SK-N-SH treated with all-trans-retinoic acid at 6 μM for 48 hours (cell line): Measurements from ENCODE around the gene TEX29.

ENCODE experiments used
- ATAC-seq: fragments of 200-7000 bp; cut with Tn5 transposase; 3 replicates; pipeline ENCODE4 v1.9.1; 2020; ENCODE audit warnings: mild to moderate bottlenecking, moderate library complexity
- ARNTL ChIP-seq: fragments of 450-650 bp; formaldehyde crosslinking; IDR thresholded peaks from 2 replicates; pipeline ENCODE4 v1.5.0; 2020; ENCODE audit warnings: low read depth, mild to moderate bottlenecking, moderate library complexity, borderline replicate concordance
- BACH2 ChIP-seq: fragments of 250-450 bp; sonication (Bioruptor Pico); IDR thresholded peaks from 2 replicates; pipeline ENCODE4 v1.9.0; 2021; ENCODE audit warnings: mild to moderate bottlenecking, borderline replicate concordance
- CSDC2 ChIP-seq: fragments of 250-450 bp; sonication (Bioruptor Pico); IDR thresholded peaks from 2 replicates; pipeline ENCODE4 v1.5.0; 2020; ENCODE audit warnings: mild to moderate bottlenecking, moderate library complexity
- ESRRG ChIP-seq: fragments of 250-450 bp; sonication (Bioruptor Pico); IDR thresholded peaks from 2 replicates; pipeline ENCODE4 v1.6.1; 2021; ENCODE audit warnings: mild to moderate bottlenecking
- ISL1 ChIP-seq: fragments of 250-450 bp; sonication (Bioruptor Pico); IDR thresholded peaks from 2 replicates; pipeline ENCODE4 v2.1.2; 2022; ENCODE audit warnings: mild to moderate bottlenecking, moderate library complexity
- OSR1 ChIP-seq: fragments of 250-450 bp; sonication (Bioruptor Pico); IDR thresholded peaks from 2 replicates; pipeline ENCODE4 v1.8.0; 2022; ENCODE audit warnings: moderate library complexity, mild to moderate bottlenecking, inconsistent platforms
- PPARA ChIP-seq: fragments of 250-450 bp; sonication (Bioruptor Pico); IDR thresholded peaks from 2 replicates; pipeline ENCODE4 v1.5.0; 2020; ENCODE audit warnings: mild to moderate bottlenecking, borderline replicate concordance
- RARB ChIP-seq: fragments of 250-450 bp; sonication (Bioruptor Pico); IDR thresholded peaks from 2 replicates; pipeline ENCODE4 v1.8.0; 2021; ENCODE audit warnings: mild to moderate bottlenecking, moderate library complexity
- SNAI2 ChIP-seq: fragments of 250-450 bp; sonication (Bioruptor Pico); IDR thresholded peaks from 2 replicates; pipeline ENCODE4 v1.5.0; 2020; ENCODE audit warnings: mild to moderate bottlenecking, moderate library complexity
- TOX ChIP-seq: fragments of 250-450 bp; sonication (Bioruptor Pico); IDR thresholded peaks from 2 replicates; pipeline ENCODE4 v1.8.0; 2021; ENCODE audit warnings: mild to moderate bottlenecking, moderate library complexity, borderline replicate concordance
- ZC3H10 ChIP-seq: fragments of 250-450 bp; sonication (Bioruptor Pico); IDR thresholded peaks from 2 replicates; pipeline ENCODE4 v1.5.1; 2021; ENCODE audit warnings: mild to moderate bottlenecking, moderate library complexity
- ZFP3 ChIP-seq: fragments of 250-450 bp; sonication (Bioruptor Pico); IDR thresholded peaks from 2 replicates; pipeline ENCODE4 v1.5.0; 2020; ENCODE audit warnings: mild to moderate bottlenecking, moderate library complexity
- ZFP30 ChIP-seq: fragments of 450-650 bp; formaldehyde crosslinking; IDR thresholded peaks from 2 replicates; pipeline ENCODE4 v1.5.0; 2022; ENCODE audit warnings: mild to moderate bottlenecking, moderate library complexity
- ZNF70 ChIP-seq: fragments of 450-650 bp; formaldehyde crosslinking; IDR thresholded peaks from 2 replicates; pipeline ENCODE4 v1.5.0; 2020; ENCODE audit warnings: mild to moderate bottlenecking, moderate library complexity
- ZNF8 ChIP-seq: fragments of 450-650 bp; formaldehyde crosslinking; IDR thresholded peaks from 2 replicates; pipeline ENCODE4 v1.5.0; 2020; ENCODE audit warnings: mild to moderate bottlenecking, moderate library complexity
- TF ChIP-seq, protein P1 (sequence below): fragments of 250-450 bp; sonication (Bioruptor Pico); IDR thresholded peaks from 2 replicates; pipeline ENCODE4 v1.5.1; 2020; ENCODE audit warnings: low read depth, mild to moderate bottlenecking, moderate library complexity
- TF ChIP-seq, protein P2 (sequence below): fragments of 250-450 bp; sonication (Bioruptor Pico); IDR thresholded peaks from 2 replicates; pipeline ENCODE4 v1.8.0; 2021; ENCODE audit warnings: low read depth, mild to moderate bottlenecking, moderate library complexity, borderline replicate concordance
- TF ChIP-seq, protein P3 (sequence below): fragments of 250-450 bp; sonication (Bioruptor Pico); IDR thresholded peaks from 2 replicates; pipeline ENCODE4 v1.5.1; 2021; ENCODE audit warnings: mild to moderate bottlenecking, moderate library complexity
- TF ChIP-seq, protein P4 (sequence below): fragments of 250-450 bp; sonication (Bioruptor Pico); IDR thresholded peaks from 2 replicates; pipeline ENCODE4 v1.8.0; 2020; ENCODE audit warnings: mild to moderate bottlenecking, moderate library complexity, borderline replicate concordance

TEX29 gene

DNA sequence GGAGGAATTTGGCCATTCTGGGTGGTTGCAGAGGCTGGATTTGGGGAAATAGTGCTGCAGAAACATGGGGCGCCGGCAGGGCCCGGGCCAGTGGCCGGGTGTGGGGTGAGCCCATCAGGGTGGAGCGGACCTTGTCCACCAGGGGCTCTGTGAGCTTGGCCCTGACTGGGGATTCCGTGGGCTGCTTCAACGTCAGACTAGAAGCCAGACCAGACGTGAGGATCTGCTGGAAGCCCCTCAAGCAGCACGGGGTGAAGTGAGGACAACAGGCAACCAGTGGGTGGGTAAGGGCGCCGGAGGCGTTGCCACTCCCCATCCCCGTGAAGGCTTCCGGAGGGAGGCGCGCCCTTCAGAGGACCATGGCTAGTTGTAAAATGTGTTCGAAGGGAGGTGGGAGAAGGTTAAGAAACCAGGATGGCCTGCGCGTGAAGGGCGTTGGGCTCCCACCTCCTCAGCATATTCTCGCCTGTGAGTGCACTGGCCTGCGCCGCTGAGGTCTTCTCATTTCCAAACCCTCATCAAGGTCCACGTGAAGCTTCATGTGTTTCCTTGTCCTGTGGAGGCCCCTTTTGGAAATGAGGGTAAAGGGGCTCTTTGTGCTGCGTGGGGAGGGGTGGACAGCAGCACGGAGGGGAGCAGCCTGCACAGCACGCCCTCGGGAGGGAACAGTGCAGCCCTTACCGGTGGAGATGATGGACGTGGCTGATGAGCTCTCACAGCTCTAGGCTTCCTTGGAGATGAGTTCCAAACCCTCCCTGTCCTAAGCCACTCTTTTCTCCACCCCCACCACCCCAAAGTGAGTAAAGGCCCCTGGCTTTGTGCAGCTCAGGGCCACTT lies 8.3 kb downstream of the TEX29 start:
- TF ChIP-seq RARB (CRISPR knock-in tag) (no peak), ISL1 (CRISPR knock-in tag) (no peak), BACH2 (CRISPR knock-in tag) (no peak), ESRRG (CRISPR knock-in tag) (no peak), PPARA (no peak), CSDC2 (CRISPR knock-in tag) (no peak), TOX (no peak), ZNF8 (no peak), ZC3H10 (no peak), ZFP3 (CRISPR knock-in tag) (no peak), OSR1 (CRISPR knock-in tag) (no peak)
- TF ChIP-seq, protein P1, sequence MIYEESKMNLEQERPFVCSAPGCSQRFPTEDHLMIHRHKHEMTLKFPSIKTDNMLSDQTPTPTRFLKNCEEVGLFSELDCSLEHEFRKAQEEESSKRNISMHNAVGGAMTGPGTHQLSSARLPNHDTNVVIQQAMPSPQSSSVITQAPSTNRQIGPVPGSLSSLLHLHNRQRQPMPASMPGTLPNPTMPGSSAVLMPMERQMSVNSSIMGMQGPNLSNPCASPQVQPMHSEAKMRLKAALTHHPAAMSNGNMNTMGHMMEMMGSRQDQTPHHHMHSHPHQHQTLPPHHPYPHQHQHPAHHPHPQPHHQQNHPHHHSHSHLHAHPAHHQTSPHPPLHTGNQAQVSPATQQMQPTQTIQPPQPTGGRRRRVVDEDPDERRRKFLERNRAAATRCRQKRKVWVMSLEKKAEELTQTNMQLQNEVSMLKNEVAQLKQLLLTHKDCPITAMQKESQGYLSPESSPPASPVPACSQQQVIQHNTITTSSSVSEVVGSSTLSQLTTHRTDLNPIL (CRISPR knock-in tag), result no peak
- TF ChIP-seq, protein P2, sequence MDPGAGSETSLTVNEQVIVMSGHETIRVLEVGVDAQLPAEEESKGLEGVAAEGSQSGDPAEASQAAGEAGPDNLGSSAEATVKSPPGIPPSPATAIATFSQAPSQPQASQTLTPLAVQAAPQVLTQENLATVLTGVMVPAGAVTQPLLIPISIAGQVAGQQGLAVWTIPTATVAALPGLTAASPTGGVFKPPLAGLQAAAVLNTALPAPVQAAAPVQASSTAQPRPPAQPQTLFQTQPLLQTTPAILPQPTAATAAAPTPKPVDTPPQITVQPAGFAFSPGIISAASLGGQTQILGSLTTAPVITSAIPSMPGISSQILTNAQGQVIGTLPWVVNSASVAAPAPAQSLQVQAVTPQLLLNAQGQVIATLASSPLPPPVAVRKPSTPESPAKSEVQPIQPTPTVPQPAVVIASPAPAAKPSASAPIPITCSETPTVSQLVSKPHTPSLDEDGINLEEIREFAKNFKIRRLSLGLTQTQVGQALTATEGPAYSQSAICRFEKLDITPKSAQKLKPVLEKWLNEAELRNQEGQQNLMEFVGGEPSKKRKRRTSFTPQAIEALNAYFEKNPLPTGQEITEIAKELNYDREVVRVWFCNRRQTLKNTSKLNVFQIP (CRISPR knock-in tag), result no peak
- TF ChIP-seq, protein P3, sequence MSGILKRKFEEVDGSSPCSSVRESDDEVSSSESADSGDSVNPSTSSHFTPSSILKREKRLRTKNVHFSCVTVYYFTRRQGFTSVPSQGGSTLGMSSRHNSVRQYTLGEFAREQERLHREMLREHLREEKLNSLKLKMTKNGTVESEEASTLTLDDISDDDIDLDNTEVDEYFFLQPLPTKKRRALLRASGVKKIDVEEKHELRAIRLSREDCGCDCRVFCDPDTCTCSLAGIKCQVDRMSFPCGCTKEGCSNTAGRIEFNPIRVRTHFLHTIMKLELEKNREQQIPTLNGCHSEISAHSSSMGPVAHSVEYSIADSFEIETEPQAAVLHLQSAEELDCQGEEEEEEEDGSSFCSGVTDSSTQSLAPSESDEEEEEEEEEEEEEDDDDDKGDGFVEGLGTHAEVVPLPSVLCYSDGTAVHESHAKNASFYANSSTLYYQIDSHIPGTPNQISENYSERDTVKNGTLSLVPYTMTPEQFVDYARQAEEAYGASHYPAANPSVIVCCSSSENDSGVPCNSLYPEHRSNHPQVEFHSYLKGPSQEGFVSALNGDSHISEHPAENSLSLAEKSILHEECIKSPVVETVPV (CRISPR knock-in tag), result no peak
- no peak for ATAC-seq

DNA sequence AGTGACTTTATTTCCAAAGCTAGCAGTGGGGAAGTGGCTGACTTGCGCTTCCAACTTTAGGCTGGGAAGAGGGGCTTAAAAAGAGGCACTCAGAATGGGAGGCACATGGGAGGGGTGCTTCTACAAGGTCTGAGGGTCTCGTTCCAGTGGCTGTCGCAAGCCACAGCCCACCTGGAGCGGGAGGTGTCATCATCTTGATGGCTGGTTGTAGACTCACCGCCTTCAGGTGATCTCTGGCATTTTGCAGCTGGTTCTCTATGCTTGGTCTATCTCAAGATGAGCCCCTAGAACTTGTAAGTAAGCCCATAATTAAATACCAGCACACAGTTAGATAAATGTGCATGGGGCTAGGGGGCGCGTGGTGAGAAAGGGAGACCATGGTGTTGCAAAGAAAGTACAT lies 9.2 kb downstream of the TEX29 start:
- ATAC-seq, result no peak
- TF ChIP-seq ZFP3 (CRISPR knock-in tag), result no peak
- TF ChIP-seq ESRRG (CRISPR knock-in tag), result no peak
- no peak for TF ChIP-seq RARB (CRISPR knock-in tag)
- no peak for TF ChIP-seq ZNF70
- TF ChIP-seq, protein P4, sequence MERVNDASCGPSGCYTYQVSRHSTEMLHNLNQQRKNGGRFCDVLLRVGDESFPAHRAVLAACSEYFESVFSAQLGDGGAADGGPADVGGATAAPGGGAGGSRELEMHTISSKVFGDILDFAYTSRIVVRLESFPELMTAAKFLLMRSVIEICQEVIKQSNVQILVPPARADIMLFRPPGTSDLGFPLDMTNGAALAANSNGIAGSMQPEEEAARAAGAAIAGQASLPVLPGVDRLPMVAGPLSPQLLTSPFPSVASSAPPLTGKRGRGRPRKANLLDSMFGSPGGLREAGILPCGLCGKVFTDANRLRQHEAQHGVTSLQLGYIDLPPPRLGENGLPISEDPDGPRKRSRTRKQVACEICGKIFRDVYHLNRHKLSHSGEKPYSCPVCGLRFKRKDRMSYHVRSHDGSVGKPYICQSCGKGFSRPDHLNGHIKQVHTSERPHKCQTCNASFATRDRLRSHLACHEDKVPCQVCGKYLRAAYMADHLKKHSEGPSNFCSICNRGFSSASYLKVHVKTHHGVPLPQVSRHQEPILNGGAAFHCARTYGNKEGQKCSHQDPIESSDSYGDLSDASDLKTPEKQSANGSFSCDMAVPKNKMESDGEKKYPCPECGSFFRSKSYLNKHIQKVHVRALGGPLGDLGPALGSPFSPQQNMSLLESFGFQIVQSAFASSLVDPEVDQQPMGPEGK (CRISPR knock-in tag), result no peak
- TF ChIP-seq, protein P3 (CRISPR knock-in tag), result no peak

DNA sequence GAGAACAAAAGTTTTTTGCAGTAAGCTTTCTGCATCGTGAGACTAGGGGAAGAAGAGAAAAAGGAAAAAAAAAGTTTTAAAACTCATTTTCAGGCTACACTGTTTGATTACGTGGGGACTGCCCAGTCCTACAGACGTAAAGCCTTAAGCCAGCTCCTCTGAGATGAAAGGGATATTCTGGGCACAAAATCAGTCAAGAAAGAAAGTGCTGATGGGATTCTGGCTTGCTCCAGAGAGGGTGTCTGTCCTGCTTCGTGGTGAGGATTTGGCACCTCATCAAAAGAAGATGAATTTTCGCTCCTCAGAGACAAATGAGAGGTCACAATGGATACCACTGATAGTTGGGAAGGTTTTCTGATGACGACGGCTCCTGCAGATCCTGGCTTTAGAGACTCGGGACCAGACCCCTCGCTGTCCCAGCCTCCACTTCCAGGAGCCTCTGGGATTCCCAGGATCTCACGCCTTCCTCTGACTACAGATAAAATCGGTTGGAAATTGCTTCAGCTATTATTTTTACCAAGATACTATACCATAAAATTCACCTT lies 9.7 kb downstream of the TEX29 start:
- TF ChIP-seq ISL1 (CRISPR knock-in tag) (no peak), PPARA (no peak), ZNF70 (no peak), RARB (CRISPR knock-in tag) (no peak), ESRRG (CRISPR knock-in tag) (no peak)
- ATAC-seq, result no peak

DNA sequence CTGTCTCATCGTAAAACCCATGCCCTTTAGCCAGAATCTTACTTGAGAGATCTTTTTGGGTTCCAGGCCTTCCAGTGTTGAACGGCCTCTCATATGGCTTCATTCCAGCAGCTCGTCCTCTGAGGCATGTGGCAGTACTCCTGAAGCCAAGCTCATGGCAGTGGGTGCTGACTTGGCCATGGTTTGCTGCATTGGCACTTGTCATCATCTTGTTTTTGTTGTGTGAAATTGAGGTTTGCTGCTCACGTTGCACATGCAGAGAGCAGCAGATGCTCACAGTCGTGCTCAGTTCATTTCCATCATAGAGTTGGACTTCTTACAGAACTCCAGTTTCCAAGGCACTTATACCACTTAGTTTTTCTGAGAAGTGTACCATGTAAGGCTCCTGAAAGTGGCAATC lies 14.9 kb downstream of the TEX29 start:
- no peak for TF ChIP-seq SNAI2
- no peak for ATAC-seq

DNA sequence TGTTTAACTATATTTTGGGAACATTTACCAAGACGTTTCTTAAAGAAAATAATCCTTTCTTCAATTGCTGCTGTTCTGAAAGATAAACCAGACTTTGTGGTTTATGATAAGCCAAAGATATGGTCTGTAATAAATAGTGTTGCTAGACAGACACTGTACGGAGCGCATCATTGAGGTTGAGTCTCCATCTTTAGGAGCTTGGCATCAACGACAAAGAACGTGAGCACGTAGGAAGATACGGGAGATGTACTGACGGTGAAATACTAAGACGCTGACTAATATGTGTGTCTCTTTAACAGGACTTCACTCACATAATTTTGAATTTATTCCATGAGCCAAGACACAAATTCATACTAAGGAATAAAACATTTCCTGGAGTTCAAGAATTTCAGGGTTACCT lies 16.2 kb downstream of the TEX29 start:
- ATAC-seq, result no peak
- TF ChIP-seq ARNTL (CRISPR knock-in tag), result no peak
- TF ChIP-seq CSDC2 (CRISPR knock-in tag), result no peak
- TF ChIP-seq, protein P4 (CRISPR knock-in tag), result no peak
- no peak for TF ChIP-seq ZNF8
- TF ChIP-seq ZFP30, result no peak
- TF ChIP-seq ZC3H10, result no peak
